GM12878 (cell line): ENCODE results near the gene PHC2. TPM values are rescaled to one million over a fixed set of nuclear protein-coding genes. Genes with fewer than 3 reads are reported as not detected.

Experiments used
- ATAC-seq: fragments of 200-7000 bp; cut with Tn5 transposase; 3 replicates; pipeline ENCODE4 v1.9.1; 2020; ENCODE audit warnings: mild to moderate bottlenecking, moderate library complexity
- BruUV-seq: library from RNA; stranded (reverse); fragments of 400-500 nt; replicated peaks from 2 replicates; lab custom pipeline; 2021; lab: Mats Ljungman, UMichigan
- CTCF ChIA-PET: fragments of 300-600 bp; sonication (Branson Sonifier 250); formaldehyde crosslinking; extraction: SDS; loops from one replicate; lab custom pipeline; 2021; ENCODE audit warnings: inconsistent platforms; lab: Yijun Ruan, JAX
- POLR2A ChIA-PET: fragments of 350-600 bp; formaldehyde crosslinking; extraction: SDS; loops from one replicate; lab custom pipeline; 2021; ENCODE audit warnings: inconsistent platforms; lab: Charles Lee
- RAD21 ChIA-PET: fragments of 300-600 bp; sonication (Branson Sonifier 250); formaldehyde crosslinking; loops from one replicate; lab custom pipeline; 2023; ENCODE audit warnings: antibody characterized with exemption; ENCODE audit not compliant: unreplicated experiment; lab: Charles Lee
- SMC1A ChIA-PET: fragments of 300-600 bp; sonication (Branson Sonifier 250); formaldehyde crosslinking; loops from one replicate; lab custom pipeline; 2023; ENCODE audit not compliant: unreplicated experiment, uncharacterized antibody; lab: Charles Lee
- DNase-seq: peaks from one replicate; pipeline ENCODE4 v3.0.0-alpha.2; 2011; ENCODE audit warnings: low read depth, low spot score
- FAIRE-seq: peaks from 3 replicates; lab custom pipeline; 2011; peaks lifted over from hg19 to GRCh38; lab: Jason Lieb, UNC
- H2AFZ ChIP-seq: 2 replicates; pipeline ENCODE4 v1.6.0; 2011; ENCODE audit warnings: low read depth, low read length, control low read depth; ENCODE audit not compliant: control insufficient read depth
- H3K27ac ChIP-seq: 2 replicates; pipeline ENCODE4 v1.5.1; 2011; ENCODE audit warnings: control low read depth; ENCODE audit not compliant: control insufficient read depth, insufficient read depth
- H3K27me3 ChIP-seq, 2 experiments: replicated peaks in 1 of 2; 2 replicates each; pipeline versions ENCODE4 v1.6.0 to v1.6.1; 2011; ENCODE audit warnings: low read length in 1 of 2; ENCODE audit not compliant: control insufficient read depth in 2 of 2, insufficient read depth in 2 of 2
- H3K36me3 ChIP-seq, 2 experiments: 2 replicates each; pipeline ENCODE4 v1.5.1; 2011; ENCODE audit warnings: low read length in 1 of 2; ENCODE audit not compliant: control insufficient read depth in 2 of 2, insufficient read depth in 2 of 2
- H3K4me1 ChIP-seq: 2 replicates; pipeline ENCODE4 v1.6.1; 2011; ENCODE audit warnings: mild to moderate bottlenecking, low read length, moderate library complexity, mixed read lengths; ENCODE audit not compliant: control insufficient read depth, insufficient read depth
- H3K4me2 ChIP-seq: 2 replicates; pipeline ENCODE4 v1.6.0; 2011; ENCODE audit warnings: control low read depth; ENCODE audit not compliant: control insufficient read depth, insufficient read depth
- H3K4me3 ChIP-seq: fragments of 200-600 bp; sonication (generic); 2 replicates; pipeline ENCODE4 v1.5.1; 2016
- H3K79me2 ChIP-seq: 2 replicates; pipeline ENCODE4 v1.6.0; 2011; ENCODE audit warnings: low read length; ENCODE audit not compliant: control insufficient read depth, insufficient read depth
- H3K9ac ChIP-seq: 2 replicates; pipeline ENCODE4 v1.8.0; 2011; ENCODE audit warnings: low read length, control low read depth, mixed read lengths; ENCODE audit not compliant: control insufficient read depth, insufficient read depth
- H3K9me3 ChIP-seq: replicated peaks from 3 replicates; pipeline ENCODE4 v1.5.1; 2011; ENCODE audit warnings: mild to moderate bottlenecking, low read length; ENCODE audit not compliant: control insufficient read depth, insufficient read depth
- H4K20me1 ChIP-seq: 2 replicates; pipeline ENCODE4 v1.6.0; 2011; ENCODE audit not compliant: control insufficient read depth, insufficient read depth
- ATF7 ChIP-seq: fragments of 450-650 bp; IDR thresholded peaks from 2 replicates; pipeline ENCODE4 v1.6.1; 2016; ENCODE audit warnings: low read depth, mild to moderate bottlenecking
- DPF2 ChIP-seq: fragments of 450-650 bp; IDR thresholded peaks from 2 replicates; pipeline ENCODE4 v1.6.1; 2017; ENCODE audit warnings: mild to moderate bottlenecking
- FOXM1 ChIP-seq: IDR thresholded peaks from 2 replicates; pipeline ENCODE4 v1.6.1; 2012; ENCODE audit warnings: low read depth, mild to moderate bottlenecking, inconsistent platforms, low read length, moderate library complexity
- IRF3 ChIP-seq: fragments of 450-650 bp; IDR thresholded peaks from 2 replicates; pipeline ENCODE4 v1.6.1; 2014; ENCODE audit warnings: mild to moderate bottlenecking
- KAT2A ChIP-seq: conservative IDR thresholded peaks from 2 replicates; pipeline ENCODE4 v1.6.1; 2011; ENCODE audit warnings: low read depth, low read length; ENCODE audit not compliant: control insufficient read depth
- MEF2A ChIP-seq: IDR thresholded peaks from 2 replicates; pipeline ENCODE4 v1.6.1; 2011; ENCODE audit warnings: low read depth, mild to moderate bottlenecking, low read length, moderate library complexity; ENCODE audit not compliant: insufficient read depth
- NFYA ChIP-seq: IDR thresholded peaks from 2 replicates; pipeline ENCODE4 v1.6.1; 2011; ENCODE audit warnings: low read depth, mild to moderate bottlenecking, low read length, improper control_type of control experiment, borderline replicate concordance
- NRF1 ChIP-seq: conservative IDR thresholded peaks from 2 replicates; pipeline ENCODE4 v1.6.1; 2011; ENCODE audit warnings: mild to moderate bottlenecking, low read depth, low read length, improper control_type of control experiment
- RBBP5 ChIP-seq: fragments of 200-600 bp; sonication (generic); conservative IDR thresholded peaks from 2 replicates; pipeline ENCODE4 v1.6.1; 2016
- TBL1XR1 ChIP-seq: IDR thresholded peaks from 2 replicates; pipeline ENCODE4 v1.6.1; 2012; ENCODE audit warnings: low read depth, low read length, improper control_type of control experiment
- ZBTB33 ChIP-seq: fragments of 450-650 bp; IDR thresholded peaks from 2 replicates; pipeline ENCODE4 v1.6.1; 2017; ENCODE audit warnings: mild to moderate bottlenecking
- ZNF274 ChIP-seq: IDR thresholded peaks from one replicate; pipeline ENCODE4 v1.8.0; 2011; ENCODE audit not compliant: insufficient read length, insufficient read depth
- ZNF592 ChIP-seq: fragments of 450-650 bp; IDR thresholded peaks from 2 replicates; pipeline ENCODE4 v1.6.1; 2017; ENCODE audit warnings: mild to moderate bottlenecking, moderate library complexity
- WGBS: methylation state at CpG from one replicate; pipeline ENCODE4 v1.1.6; 2016; ENCODE audit warnings: low lambda C conversion rate; ENCODE audit not compliant: insufficient replicate concordance, insufficient coverage; ENCODE audit errors: missing lambda C conversion rate; 5-methylcytosine and 5-hydroxymethylcytosine counted together
- in situ Hi-C: fragments of 300-500 bp; cut with MboI; formaldehyde crosslinking; loops from 9 replicates; pipeline ENCODE4 v1.14.3; 2018; ENCODE audit warnings: mixed read lengths
- intact Hi-C: fragments of 100-400 bp; cut with micrococcal nuclease; formaldehyde crosslinking; loops from one replicate; pipeline ENCODE4 v1.14.2; 2022; ENCODE audit not compliant: unreplicated experiment
- polyA plus RNA-seq, 11 experiments: library from polyadenylated mRNA; depleted of rRNA in 4 of 11; unstranded in 6 of 11; stranded (reverse) in 5 of 11; fragments of >200 nt; fragmentation: Nextera tagmentation in 4 of 11; fragmentation: Illumina TruSeq in 1 of 11; extraction: Ambion mirVana in 4 of 11; extraction: Trizol in 1 of 11; gene quantifications; 1 replicate in 1 of 11; 2 replicates in 10 of 11; pipeline versions ENCODE4 v1.2.1 to v1.2.3, GENCODE V29; 2011 to 2016; ENCODE audit warnings: inconsistent platforms in 2 of 11, missing spikeins in 2 of 11, low read depth in 1 of 11
- total RNA-seq, 4 experiments: library from RNA; depleted of rRNA in 3 of 4; stranded (reverse); fragments of >200 nt in 3 of 4; fragmentation: Illumina TruSeq in 1 of 4; extraction: Trizol in 1 of 4; gene quantifications; 2 replicates each; pipeline versions ENCODE4 v1.2.1 to v1.2.3, GENCODE V29; 2013 to 2021
- TF ChIP-seq, protein P1 (sequence below): fragments of 450-650 bp; IDR thresholded peaks from 2 replicates; pipeline ENCODE4 v1.6.1; 2017; ENCODE audit warnings: antibody characterized with exemption, mild to moderate bottlenecking, moderate library complexity

The PHC2 gene
- total and polyA plus RNA-seq, 10 of the 15 experiments (the other 5 are each of a cell fraction or from before 2014, with no cell fraction given) = 2.0 to 35.9 (median 16.4) TPM

GRCh38 chr1:33373606-33374005 lies 57.3 kb downstream of the PHC2 start:
- SMC1A ChIA-PET = interaction anchor here (1.4 to 1.6 kb wide), 2 partner anchors 87 to 98 kb away, joined by 3 to 13 read pairs; no protein-coding TSS in a partner anchor
- no peak for FAIRE-seq
- Histone ChIP-seq H3K4me1 (no peaks in the 10 kb centered on the region), H3K27me3 (peaks cover 0 to 6% of the 10 kb centered on the region in 2 experiments; a peak in 1 of 4 replicates), H3K4me2 (no peak overlapping the region), H3K27ac (no peak overlapping the region), H3K36me3 (no peaks in the 10 kb centered on the region), H2AFZ (no peak overlapping the region), H3K9me3 (no peaks in the 10 kb centered on the region), H3K79me2 (no peaks in the 10 kb centered on the region), H3K9ac (no peak overlapping the region), H3K4me3 (no peak overlapping the region), H4K20me1 (no peaks in the 10 kb centered on the region)
- ATAC-seq = no peak
- RAD21 ChIA-PET = interaction anchor here (1.4 kb wide), 1 partner anchor 78 kb away, joined by 3 read pairs; no protein-coding TSS in a partner anchor
- intact Hi-C loops = no loop called here
- CTCF ChIA-PET = interaction anchor here (0.9 to 1.8 kb wide), 5 partner anchors 82 to 246 kb away, joined by 3 to 15 read pairs (median 3); no protein-coding TSS in a partner anchor
- in situ Hi-C loops = no loop called here
- POLR2A ChIA-PET = no interaction called here
- no TSS peak for BruUV-seq
- no peak for DNase-seq
- 11% methylated on average over 4 of the region's 4 CpGs for WGBS
- no peak for TF ChIP-seq RBBP5
- no peak for TF ChIP-seq NFYA
- TF ChIP-seq MEF2A = no peak
- no peak for TF ChIP-seq DPF2
- TF ChIP-seq ZBTB33 = no peak
- TF ChIP-seq NRF1 = no peak
- TF ChIP-seq TBL1XR1 = no peak
- no peak for TF ChIP-seq KAT2A
- TF ChIP-seq, protein P1, sequence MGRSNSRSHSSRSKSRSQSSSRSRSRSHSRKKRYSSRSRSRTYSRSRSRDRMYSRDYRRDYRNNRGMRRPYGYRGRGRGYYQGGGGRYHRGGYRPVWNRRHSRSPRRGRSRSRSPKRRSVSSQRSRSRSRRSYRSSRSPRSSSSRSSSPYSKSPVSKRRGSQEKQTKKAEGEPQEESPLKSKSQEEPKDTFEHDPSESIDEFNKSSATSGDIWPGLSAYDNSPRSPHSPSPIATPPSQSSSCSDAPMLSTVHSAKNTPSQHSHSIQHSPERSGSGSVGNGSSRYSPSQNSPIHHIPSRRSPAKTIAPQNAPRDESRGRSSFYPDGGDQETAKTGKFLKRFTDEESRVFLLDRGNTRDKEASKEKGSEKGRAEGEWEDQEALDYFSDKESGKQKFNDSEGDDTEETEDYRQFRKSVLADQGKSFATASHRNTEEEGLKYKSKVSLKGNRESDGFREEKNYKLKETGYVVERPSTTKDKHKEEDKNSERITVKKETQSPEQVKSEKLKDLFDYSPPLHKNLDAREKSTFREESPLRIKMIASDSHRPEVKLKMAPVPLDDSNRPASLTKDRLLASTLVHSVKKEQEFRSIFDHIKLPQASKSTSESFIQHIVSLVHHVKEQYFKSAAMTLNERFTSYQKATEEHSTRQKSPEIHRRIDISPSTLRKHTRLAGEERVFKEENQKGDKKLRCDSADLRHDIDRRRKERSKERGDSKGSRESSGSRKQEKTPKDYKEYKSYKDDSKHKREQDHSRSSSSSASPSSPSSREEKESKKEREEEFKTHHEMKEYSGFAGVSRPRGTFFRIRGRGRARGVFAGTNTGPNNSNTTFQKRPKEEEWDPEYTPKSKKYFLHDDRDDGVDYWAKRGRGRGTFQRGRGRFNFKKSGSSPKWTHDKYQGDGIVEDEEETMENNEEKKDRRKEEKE = no peak
- TF ChIP-seq IRF3 = no peak
- no peak for TF ChIP-seq ATF7
- TF ChIP-seq FOXM1 = no peak
- TF ChIP-seq ZNF274 = no peak
- TF ChIP-seq ZNF592 = no peak
